Measurements from ENCODE around the gene AFF3.
"Not testable (repeated sequence)": the region's sequence is repeated elsewhere in the genome, so short reads cannot be mapped to it uniquely, and the experiment has no call there.

Gene AFF3

DNA sequence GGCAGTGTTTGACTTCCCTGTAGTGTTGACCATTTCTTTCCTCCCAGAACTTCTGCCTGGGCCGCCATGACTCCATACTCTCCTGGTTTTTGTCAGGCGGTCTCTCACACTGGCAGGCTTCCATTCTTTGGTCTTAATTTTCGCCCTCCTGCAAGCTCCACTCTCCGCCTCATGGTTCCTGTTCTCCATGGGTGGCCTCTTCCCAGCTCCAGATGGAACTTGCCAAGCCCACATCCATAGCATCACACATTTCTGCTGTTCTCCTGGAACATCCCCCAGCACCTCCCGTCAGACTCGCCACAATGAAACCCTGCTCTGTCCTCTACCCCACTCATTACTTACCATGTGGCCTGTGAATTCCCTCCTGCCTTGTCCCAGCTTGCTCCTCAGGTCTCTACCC, 896 bp upstream of the AFF3 start:
- no peak for DNase-seq

DNA sequence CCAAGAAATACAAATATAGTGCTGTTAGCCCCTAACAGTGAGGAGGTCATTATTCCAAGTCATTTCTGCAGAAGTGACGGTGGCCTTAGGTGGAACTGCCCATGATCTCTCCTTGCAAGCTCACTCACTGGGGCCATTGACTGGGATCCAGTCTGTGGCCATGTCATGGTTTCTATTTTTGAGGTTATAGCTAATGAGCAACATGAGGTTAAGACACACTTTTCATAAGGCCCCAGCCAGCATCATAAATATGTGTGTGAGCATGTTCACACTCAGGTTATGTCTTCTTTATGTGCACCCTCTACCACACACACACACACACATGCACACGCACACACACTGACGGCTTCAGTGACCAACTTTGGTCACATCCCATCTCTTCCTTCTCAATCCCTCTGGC, 484 bp downstream of the AFF3 start:
- DNase-seq = no peak

DNA sequence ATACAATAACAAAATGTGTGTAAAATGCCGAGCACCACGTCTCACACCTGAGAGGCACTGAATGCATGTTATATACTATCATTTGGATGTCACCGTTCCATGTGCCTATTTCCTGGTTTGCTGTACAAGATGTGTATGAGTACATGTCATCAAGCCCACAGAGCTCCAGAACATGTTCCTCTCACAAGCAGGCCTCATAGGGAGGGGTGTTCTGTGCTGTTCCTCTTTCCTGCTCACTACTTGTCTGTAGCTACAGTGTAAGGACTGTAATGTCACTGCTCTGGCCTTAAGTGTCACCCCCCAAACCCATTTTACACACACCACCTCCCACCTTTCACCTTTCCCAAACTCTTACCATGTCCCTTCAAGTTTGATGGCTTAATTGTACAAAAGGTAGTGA, 1.8 kb downstream of the AFF3 start:
- DNase-seq = no peak

DNA sequence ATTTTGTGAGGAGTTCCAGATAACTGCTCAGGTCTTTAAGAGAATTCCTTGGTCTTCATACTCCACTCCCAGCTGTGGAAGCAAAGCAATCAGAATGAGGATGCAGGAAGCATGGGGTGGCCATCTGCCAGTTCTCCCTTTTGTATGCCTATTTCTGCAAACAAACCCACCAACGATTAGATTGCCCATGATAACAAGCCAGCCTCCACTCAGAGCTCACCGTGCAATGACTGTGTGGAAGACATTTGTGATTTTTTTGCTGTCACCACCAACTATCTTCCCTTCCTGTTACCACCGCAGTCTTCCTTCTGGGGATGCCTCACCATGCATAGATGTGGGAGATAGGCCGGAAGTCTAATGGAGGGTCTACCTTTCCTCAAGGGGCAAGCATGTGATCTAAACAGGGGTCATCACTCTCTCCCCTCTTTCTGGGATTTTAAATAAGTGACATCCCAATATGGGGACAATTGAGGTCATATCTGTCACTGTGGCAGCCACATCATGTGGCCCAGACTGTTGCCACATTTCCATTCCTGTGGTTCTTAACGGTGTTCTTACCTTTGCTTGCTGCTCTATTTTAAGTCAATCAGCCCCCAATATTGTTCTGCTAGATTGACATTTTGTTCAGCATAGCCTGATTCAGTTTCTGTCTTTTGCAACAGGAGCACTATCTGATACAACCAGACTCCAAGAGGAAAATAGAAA, 4.4 kb downstream of the AFF3 start:
- no peak for DNase-seq

DNA sequence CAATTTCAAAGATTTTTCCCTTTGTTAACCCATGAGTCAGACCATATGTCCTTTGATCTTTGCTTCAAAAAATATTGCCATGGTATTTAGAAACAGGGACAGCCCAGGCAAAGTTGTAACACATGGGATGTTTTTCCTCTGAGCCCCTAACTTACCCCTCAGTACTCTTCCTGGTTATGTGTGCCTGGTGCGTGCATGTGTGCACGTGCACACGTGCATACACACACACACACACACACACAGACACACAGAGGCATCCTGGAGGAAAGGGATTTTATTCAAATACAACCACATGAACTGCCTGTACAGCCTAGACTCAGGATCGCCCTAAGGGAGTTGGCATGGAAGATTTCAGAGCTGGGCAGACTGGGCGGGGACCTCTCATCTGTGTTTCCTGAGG, 5.1 kb downstream of the AFF3 start:
- DNase-seq = no peak

DNA sequence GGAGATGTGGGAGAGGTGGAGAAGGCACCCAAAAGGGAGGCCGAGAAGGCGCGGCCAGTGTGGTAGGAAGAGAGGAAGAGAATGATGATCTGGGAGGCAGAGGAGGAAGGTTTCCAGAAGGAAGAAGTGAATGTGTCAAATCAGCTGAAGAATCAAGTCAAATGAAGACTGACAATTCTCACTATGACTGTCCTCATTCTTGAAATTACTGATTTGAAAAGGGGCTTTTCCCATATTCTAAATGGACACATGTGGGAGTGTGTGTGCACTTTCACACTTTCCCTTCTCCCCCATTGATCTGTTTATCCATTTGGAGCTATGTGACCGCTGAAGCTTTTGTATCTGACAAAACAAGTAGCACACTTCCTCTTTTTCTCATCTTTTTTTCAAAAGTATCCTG, 6.1 kb downstream of the AFF3 start:
- no peak for DNase-seq

DNA sequence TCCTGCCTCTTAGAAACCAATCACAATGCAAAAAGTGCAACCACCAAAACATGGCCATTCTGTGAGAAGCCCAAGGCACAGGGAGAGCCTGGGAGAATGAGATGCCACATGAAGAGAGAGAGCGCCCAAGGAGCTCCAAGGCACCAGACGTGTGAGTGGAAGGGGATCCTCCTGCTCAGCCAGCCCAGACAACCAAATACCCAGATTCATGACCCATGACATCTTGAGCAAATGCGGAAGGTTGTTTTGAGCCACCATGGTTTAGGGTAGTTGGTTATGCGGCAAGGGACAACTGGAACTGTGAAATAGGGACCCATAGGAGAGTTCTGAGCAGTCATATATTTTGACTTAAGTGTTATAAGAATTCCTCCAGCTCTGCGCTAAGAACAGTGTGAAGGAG, 7.0 kb downstream of the AFF3 start:
- no peak for DNase-seq

DNA sequence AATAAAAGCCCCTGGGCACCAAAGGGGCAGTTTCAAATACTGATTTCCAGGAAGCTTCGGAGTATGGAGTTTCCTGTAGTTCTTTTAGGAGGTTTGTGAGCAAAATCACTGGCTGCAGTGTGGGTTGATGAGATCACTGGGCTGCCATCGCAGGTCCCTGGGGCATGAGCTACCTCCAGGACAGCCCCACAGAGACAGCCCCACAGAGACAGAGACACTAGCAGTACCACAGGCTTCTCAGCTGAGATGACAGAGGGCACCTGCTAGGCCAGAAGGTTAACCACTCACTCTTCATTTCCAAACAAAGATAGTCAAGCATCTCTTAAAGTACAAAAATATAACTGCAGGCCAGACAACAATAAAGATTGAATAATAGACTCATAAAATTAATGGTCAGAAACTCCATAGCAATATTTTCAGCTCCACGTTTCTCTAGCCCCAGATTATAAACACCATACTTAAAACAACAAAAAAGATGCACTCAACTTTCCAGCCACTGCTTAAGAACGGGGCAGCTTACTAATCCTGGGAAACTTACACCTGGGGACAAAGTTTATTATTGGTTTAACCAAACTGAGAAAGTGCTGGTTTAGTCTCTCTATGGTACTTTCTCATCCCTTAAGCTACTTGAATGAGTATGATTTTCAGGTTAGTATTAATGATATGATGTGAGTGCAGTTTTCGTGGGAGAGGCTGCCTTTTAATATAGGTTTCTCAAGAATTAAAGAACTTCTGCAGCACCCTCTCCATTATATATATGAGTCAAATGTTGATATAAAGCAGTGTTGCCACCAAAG, 11.6 kb downstream of the AFF3 start:
- no peak for DNase-seq

DNA sequence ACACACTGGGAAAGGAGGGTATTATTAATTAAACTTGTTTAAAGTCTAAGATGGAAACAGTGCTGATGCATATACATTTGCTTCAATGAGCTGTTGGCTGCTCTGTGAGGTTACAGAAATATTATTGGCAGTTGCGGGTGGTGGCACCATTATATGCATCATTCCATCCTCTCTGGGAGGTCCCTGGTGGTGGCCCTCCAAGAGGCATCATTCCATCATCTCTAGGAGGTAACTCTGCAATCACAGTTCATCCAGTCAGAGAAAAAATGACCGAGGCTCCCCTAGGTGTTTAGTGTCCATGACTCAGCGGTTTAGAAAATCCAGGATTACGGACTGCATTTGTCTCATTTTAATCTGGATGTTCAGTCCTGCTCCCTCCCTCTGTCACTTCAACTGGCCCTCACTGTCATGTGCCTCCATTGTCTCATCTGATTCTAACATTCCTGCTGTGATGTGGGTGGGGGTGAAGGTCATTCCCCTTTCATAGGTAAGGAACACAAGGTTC, 15.4 kb downstream of the AFF3 start:
- DNase-seq = no peak

DNA sequence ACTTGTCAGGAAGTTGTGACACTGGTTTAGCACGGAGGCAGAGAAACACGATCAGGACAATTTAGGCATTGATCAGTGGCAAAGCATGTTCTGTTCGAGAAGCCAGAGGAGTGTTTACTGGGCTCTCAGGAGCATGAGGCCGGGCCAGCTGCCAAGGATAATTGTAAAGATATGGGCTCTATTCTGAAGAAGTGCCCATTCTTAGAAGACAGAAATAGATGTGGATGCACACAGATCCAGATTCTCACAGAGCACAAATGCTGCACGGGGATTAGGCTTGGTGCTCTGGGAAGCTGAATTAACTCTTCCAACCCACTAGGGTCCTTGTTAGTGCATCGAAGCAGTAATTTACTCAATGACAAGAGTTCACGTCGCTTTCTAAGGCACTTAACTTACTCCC, 16.2 kb downstream of the AFF3 start:
- no peak for DNase-seq

DNA sequence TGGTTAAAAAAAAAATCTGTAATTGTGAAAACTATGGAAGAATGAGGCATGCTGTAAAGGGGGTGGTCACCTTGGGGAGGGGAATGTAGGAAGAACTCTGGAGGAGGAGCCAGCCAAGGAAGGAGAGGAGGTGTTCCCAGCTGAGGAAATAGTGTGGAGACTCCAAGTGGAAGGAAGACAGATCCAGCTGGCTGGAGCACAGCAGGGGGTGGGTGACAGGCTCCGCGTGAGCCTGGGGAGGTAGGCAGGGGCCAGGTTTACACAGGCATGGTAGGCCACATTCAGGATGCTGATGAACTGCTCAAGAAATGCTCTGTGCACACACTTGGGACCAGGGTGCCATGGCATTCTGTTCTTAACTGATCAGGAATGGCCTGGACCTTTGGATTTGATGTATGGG, 16.8 kb downstream of the AFF3 start:
- DNase-seq = no peak

DNA sequence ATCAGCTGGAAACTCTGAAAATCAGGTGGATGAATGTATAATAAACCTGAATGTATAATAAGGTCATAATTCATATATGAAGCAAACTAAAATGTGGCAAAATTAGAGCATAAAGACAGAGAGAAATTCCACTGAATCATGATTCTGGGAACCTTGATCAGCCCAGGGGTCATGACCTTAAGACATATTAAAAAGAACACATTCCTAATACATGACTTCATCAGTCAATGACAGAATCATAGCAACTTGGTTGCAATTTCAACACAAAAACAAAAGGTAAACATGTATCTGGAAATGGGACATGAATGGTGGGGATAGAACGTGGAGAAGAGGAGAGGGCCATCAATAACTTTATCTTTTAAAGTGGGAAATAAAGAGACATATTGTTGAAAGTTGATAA, 17.6 kb downstream of the AFF3 start:
- DNase-seq = no peak

DNA sequence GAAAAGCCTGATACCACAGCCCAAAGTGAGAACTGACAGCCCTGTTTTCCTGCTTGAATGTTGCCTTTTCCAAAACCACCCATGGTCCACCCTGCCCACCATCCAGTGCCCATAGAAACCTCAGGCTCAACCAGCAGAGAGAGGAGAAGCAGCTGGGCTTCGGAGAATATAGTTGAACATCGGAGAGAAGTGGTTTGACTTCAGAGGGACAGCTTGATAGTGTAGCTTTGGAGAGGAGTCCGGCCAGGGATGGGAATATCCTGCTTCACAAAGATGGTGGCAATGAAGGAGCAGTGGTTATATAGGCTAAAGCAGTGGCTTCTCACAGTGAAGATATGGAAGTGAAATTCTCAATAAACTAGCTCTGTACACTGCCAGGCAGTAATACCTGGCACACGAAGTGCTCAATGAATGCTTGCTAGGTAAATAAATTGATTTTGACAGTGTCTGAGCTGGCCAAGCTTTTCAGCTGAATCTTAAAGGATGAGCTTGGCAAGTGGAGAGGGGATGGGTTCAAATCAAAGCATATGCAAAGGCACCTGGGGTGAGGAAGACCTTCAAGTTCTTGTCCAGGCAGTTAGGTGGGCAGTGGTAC, 21.2 kb downstream of the AFF3 start:
- no peak for DNase-seq

DNA sequence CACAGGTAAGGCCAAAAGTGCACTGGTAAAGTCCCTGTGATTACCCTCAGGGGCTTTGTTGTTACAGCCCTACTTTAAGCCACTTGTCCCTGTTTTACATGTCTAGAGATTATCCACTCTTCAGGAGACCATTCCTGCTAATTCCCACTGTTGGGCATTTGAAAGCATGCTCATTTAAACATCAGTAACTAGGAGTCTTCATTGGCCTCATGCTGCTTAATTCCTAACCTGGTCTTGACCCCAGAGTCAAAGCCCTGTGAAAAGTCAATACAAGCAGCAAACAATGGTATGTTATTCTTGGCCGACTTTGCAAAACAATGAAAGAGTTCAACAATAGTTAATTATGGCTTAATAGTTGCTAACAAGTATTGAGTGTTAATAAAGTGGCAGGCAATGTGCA, 23.2 kb downstream of the AFF3 start:
- no peak for DNase-seq

DNA sequence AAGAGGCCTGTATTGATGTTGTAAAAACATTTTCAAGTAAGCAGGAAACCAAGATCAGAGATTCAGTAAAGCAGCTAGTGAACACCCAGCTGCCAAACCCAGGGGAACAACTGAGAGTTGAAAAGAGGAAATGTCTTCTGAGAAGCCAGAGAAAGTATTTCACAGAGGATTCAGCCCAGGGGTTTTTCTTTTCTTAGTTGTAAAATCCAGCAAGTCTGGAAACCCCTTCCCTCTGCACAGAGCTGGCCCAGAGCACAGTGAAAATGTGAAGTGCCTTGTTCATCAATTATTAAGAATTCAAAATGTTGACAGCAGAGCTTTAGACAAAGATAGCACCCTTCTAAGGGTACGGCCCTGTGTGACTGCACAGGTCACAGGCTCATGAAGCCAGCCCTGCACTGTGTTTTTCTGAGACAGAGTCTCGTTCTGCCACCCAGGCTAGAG, 28.4 kb downstream of the AFF3 start:
- no peak for DNase-seq

DNA sequence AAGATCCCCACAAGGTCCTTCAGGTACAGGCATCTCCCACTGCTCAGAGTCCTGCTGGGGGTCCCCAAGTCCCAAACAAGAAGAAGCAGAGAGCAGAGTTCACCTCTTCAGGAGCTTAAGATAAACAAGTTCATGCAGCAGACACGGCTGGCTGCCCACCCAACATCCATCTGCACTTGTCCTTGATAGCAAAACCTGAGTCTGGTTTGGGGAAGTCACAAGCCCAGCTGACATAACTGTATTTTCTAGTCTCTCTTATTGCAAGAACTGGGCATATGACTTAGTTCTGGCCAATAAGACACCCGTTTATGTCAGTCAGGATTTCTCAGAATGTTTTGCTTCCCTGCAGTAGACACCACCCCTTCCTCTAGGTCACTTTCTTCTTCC, 31.8 kb downstream of the AFF3 start:
- DNase-seq = no peak

DNA sequence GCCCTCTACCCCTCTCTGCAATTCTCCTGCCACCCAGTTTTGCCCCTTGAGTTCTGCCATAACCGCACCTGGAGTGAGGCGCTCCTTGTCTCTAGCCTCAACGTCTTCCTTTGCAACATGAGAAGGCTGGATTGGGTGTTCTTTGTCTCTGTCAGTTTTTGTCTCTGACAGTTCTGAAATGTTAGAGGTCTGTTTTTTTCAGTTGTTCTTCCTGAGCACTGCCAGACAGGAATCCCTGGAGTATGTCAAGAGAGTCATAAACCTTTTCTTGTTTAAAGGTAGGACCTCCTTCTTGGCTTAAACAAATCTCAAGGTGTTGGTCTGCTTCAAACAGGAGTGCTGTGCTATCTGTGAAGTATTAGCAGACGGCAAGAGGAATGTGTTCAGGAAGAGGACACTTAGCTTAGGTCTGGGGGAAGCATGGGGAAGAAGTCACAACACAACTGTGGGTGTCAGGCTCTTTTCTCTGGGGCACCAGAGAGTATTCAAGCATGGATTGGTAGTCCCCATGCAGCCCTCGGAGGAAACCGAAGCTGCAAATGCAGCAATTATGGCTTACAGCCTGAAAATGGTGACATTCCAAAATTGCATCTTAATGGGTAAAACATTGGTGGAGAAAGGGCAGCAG, 32.3 kb downstream of the AFF3 start:
- DNase-seq = no peak

DNA sequence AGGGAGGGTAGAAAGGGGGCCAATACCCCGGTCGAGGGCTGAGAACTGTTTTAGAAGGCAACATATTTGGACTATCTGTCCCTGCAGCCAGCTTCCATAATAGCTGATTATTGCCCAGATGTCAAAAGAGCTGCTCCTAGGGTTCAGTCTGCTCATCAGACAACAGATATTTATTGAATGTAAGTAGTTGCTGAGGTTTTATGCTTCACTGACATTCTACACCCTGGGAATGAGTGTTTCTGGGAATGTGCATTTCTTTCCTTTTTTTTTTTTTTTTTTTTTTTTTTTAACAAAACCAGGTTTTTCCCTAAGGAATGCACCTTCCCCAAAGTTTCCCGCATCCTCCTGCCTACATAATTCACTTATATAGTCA, 33.8 kb downstream of the AFF3 start:
- not testable (repeated sequence) for DNase-seq

DNA sequence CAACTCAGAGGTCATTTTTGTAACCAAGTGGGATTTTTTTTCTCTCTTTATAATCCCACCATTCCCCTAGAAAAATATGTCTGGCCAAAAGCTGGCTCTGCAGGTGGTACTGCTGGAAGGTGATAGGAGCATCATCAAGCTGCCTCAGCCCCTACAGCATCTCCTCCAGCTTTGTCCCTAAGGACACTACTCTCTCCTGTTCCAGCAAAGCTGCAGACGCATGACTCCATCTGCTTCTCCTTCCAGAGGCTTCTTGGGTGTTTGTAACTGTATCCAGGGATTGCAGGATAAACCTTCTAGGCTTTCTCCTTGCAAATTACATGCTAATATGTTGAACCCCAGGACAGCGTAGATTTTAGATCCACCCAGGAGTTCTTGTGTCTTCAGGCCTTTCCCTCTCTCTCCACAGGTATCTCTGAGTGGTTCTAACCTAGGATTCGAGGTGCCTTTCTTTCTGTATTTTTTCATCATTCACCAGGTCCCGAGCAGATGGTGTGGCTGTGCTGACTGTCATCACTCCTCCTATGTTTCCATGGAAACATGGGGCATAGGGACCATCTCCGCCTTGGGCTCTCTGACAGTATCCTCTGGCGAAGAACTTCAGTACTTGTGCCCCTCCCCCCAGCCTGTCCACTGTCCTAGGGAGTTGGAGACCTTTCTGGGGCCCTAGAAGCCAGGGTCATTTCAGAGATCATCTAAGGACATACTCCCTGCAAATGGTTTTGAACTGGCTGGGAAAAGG, 34.3 kb downstream of the AFF3 start:
- no peak for DNase-seq

DNA sequence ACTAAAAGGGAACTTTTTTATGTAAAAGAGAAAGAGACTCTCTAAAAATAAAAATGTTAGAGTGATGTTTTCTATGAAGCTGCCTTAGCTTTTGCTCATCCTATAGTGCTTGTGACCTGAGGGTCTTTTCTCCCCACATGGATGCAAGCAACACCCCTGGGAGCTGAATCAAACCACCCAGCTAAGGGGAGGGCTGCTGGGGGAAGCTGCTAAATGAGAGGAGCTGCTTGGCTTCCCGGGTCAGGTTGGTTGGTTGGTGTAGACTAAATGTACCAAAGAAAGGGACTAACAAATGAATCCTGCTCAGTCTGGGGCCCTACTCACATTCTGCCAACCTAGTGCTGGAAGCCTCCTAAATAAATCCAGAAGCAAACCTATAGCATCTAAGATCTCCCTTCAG, 35.0 kb downstream of the AFF3 start:
- DNase-seq = no peak

DNA sequence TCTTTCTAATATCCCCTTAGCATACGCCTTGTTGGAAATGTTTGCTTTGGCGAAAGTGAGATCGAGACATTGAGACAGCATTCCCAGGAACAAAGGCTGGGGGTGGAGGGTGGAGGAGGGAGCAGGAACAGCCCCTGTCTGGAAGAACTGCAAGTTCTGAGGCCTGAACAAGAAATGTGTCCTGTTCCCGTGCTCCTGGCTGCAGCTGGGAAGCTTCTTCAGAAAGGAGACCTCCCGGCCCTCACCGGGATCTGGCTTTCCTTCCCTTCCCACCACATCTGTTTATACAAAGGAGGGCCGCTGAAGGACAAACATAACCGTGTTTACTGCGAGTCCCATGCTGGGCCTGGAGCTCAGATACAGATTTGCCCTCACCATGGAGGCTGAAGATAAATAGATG, 35.9 kb downstream of the AFF3 start:
- peak; percentile 82 for DNase-seq

DNA sequence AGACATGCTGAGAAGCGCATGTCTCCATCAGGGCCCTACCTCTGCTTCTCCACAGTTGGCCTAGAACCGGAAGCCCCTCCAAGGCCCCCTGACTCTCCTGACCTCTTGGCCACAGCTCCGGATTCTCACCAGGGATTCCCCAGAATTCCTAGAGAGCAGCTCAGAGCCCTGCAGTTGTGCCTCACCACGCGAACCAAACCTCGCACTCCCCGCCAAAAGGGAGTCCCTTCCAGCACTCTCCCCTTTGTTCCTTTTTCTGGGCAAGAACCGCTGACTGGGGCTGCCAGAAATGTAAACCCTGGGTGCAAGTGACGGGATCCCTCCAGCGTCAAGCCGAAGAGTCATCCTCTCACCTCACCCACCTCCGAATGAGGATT, 36.7 kb downstream of the AFF3 start:
- DNase-seq = peak; percentile 62
